GM12878 (cell line): ENCODE data around the gene C10orf90. TPM values are rescaled to one million over a fixed set of nuclear protein-coding genes. Genes with fewer than 3 reads are reported as not detected.

Experiments
- ATAC-seq: fragments of 200-7000 bp; cut with Tn5 transposase; 3 replicates; pipeline ENCODE4 v1.9.1; 2020; ENCODE audit warnings: mild to moderate bottlenecking, moderate library complexity
- BruUV-seq: library from RNA; stranded (reverse); fragments of 400-500 nt; replicated peaks from 2 replicates; lab custom pipeline; 2021; lab: Mats Ljungman, UMichigan
- CTCF ChIA-PET: fragments of 300-600 bp; sonication (Branson Sonifier 250); formaldehyde crosslinking; extraction: SDS; loops from one replicate; lab custom pipeline; 2021; ENCODE audit warnings: inconsistent platforms; lab: Yijun Ruan, JAX
- POLR2A ChIA-PET: fragments of 350-600 bp; formaldehyde crosslinking; extraction: SDS; loops from one replicate; lab custom pipeline; 2021; ENCODE audit warnings: inconsistent platforms; lab: Charles Lee
- RAD21 ChIA-PET: fragments of 300-600 bp; sonication (Branson Sonifier 250); formaldehyde crosslinking; loops from one replicate; lab custom pipeline; 2023; ENCODE audit warnings: antibody characterized with exemption; ENCODE audit not compliant: unreplicated experiment; lab: Charles Lee
- SMC1A ChIA-PET: fragments of 300-600 bp; sonication (Branson Sonifier 250); formaldehyde crosslinking; loops from one replicate; lab custom pipeline; 2023; ENCODE audit not compliant: unreplicated experiment, uncharacterized antibody; lab: Charles Lee
- DNase-seq: peaks from one replicate; pipeline ENCODE4 v3.0.0-alpha.2; 2011; ENCODE audit warnings: low read depth, low spot score
- FAIRE-seq: peaks from 3 replicates; lab custom pipeline; 2011; peaks lifted over from hg19 to GRCh38; lab: Jason Lieb, UNC
- H2AFZ ChIP-seq: 2 replicates; pipeline ENCODE4 v1.6.0; 2011; ENCODE audit warnings: low read depth, low read length, control low read depth; ENCODE audit not compliant: control insufficient read depth
- H3K27ac ChIP-seq: 2 replicates; pipeline ENCODE4 v1.5.1; 2011; ENCODE audit warnings: control low read depth; ENCODE audit not compliant: control insufficient read depth, insufficient read depth
- H3K27me3 ChIP-seq, 2 experiments: replicated peaks in 1 of 2; 2 replicates each; pipeline versions ENCODE4 v1.6.0 to v1.6.1; 2011; ENCODE audit warnings: low read length in 1 of 2; ENCODE audit not compliant: control insufficient read depth in 2 of 2, insufficient read depth in 2 of 2
- H3K36me3 ChIP-seq, 2 experiments: 2 replicates each; pipeline ENCODE4 v1.5.1; 2011; ENCODE audit warnings: low read length in 1 of 2; ENCODE audit not compliant: control insufficient read depth in 2 of 2, insufficient read depth in 2 of 2
- H3K4me1 ChIP-seq: 2 replicates; pipeline ENCODE4 v1.6.1; 2011; ENCODE audit warnings: mild to moderate bottlenecking, low read length, moderate library complexity, mixed read lengths; ENCODE audit not compliant: control insufficient read depth, insufficient read depth
- H3K4me2 ChIP-seq: 2 replicates; pipeline ENCODE4 v1.6.0; 2011; ENCODE audit warnings: control low read depth; ENCODE audit not compliant: control insufficient read depth, insufficient read depth
- H3K4me3 ChIP-seq: fragments of 200-600 bp; sonication (generic); 2 replicates; pipeline ENCODE4 v1.5.1; 2016
- H3K79me2 ChIP-seq: 2 replicates; pipeline ENCODE4 v1.6.0; 2011; ENCODE audit warnings: low read length; ENCODE audit not compliant: control insufficient read depth, insufficient read depth
- H3K9ac ChIP-seq: 2 replicates; pipeline ENCODE4 v1.8.0; 2011; ENCODE audit warnings: low read length, control low read depth, mixed read lengths; ENCODE audit not compliant: control insufficient read depth, insufficient read depth
- H3K9me3 ChIP-seq: replicated peaks from 3 replicates; pipeline ENCODE4 v1.5.1; 2011; ENCODE audit warnings: mild to moderate bottlenecking, low read length; ENCODE audit not compliant: control insufficient read depth, insufficient read depth
- H4K20me1 ChIP-seq: 2 replicates; pipeline ENCODE4 v1.6.0; 2011; ENCODE audit not compliant: control insufficient read depth, insufficient read depth
- ATF7 ChIP-seq: fragments of 450-650 bp; IDR thresholded peaks from 2 replicates; pipeline ENCODE4 v1.6.1; 2016; ENCODE audit warnings: low read depth, mild to moderate bottlenecking
- DPF2 ChIP-seq: fragments of 450-650 bp; IDR thresholded peaks from 2 replicates; pipeline ENCODE4 v1.6.1; 2017; ENCODE audit warnings: mild to moderate bottlenecking
- ESRRA ChIP-seq: IDR thresholded peaks from 2 replicates; pipeline ENCODE4 v1.6.1; 2012; ENCODE audit warnings: mild to moderate bottlenecking, low read length, improper control_type of control experiment
- HCFC1 ChIP-seq: fragments of 150-350 bp; IDR thresholded peaks from 2 replicates; pipeline ENCODE4 v1.6.1; 2014; ENCODE audit warnings: low read length
- IKZF2 ChIP-seq, 2 experiments: fragments of 450-650 bp; IDR thresholded peaks; 2 replicates each; pipeline ENCODE4 v1.6.1; 2017; ENCODE audit warnings: mild to moderate bottlenecking in 2 of 2, moderate library complexity in 2 of 2
- KDM1A ChIP-seq: fragments of 200-600 bp; sonication (generic); IDR thresholded peaks from 2 replicates; pipeline ENCODE4 v1.6.1; 2016; ENCODE audit warnings: borderline replicate concordance
- MTA3 ChIP-seq: IDR thresholded peaks from 2 replicates; pipeline ENCODE4 v1.6.1; 2012; ENCODE audit warnings: low read length, inconsistent platforms, borderline replicate concordance
- NBN ChIP-seq: fragments of 450-650 bp; IDR thresholded peaks from 2 replicates; pipeline ENCODE4 v1.6.1; 2016
- PML ChIP-seq: IDR thresholded peaks from 2 replicates; pipeline ENCODE4 v1.6.1; 2012; ENCODE audit warnings: low read length, inconsistent platforms
- POU2F2 ChIP-seq: IDR thresholded peaks from 3 replicates; pipeline ENCODE4 v1.6.1; 2011; ENCODE audit warnings: low read depth, mild to moderate bottlenecking, low read length, borderline replicate concordance
- RBBP5 ChIP-seq: fragments of 200-600 bp; sonication (generic); conservative IDR thresholded peaks from 2 replicates; pipeline ENCODE4 v1.6.1; 2016
- TBL1XR1 ChIP-seq: IDR thresholded peaks from 2 replicates; pipeline ENCODE4 v1.6.1; 2012; ENCODE audit warnings: low read depth, low read length, improper control_type of control experiment
- TCF12 ChIP-seq: IDR thresholded peaks from 2 replicates; pipeline ENCODE4 v1.6.1; 2011; ENCODE audit warnings: low read depth, mild to moderate bottlenecking, low read length
- WGBS: methylation state at CpG from one replicate; pipeline ENCODE4 v1.1.6; 2016; ENCODE audit warnings: low lambda C conversion rate; ENCODE audit not compliant: insufficient replicate concordance, insufficient coverage; ENCODE audit errors: missing lambda C conversion rate; 5-methylcytosine and 5-hydroxymethylcytosine counted together
- in situ Hi-C: fragments of 300-500 bp; cut with MboI; formaldehyde crosslinking; loops from 9 replicates; pipeline ENCODE4 v1.14.3; 2018; ENCODE audit warnings: mixed read lengths
- intact Hi-C: fragments of 100-400 bp; cut with micrococcal nuclease; formaldehyde crosslinking; loops from one replicate; pipeline ENCODE4 v1.14.2; 2022; ENCODE audit not compliant: unreplicated experiment
- polyA plus RNA-seq, 11 experiments: library from polyadenylated mRNA; depleted of rRNA in 4 of 11; unstranded in 6 of 11; stranded (reverse) in 5 of 11; fragments of >200 nt; fragmentation: Nextera tagmentation in 4 of 11; fragmentation: Illumina TruSeq in 1 of 11; extraction: Ambion mirVana in 4 of 11; extraction: Trizol in 1 of 11; gene quantifications; 1 replicate in 1 of 11; 2 replicates in 10 of 11; pipeline versions ENCODE4 v1.2.1 to v1.2.3, GENCODE V29; 2011 to 2016; ENCODE audit warnings: inconsistent platforms in 2 of 11, missing spikeins in 2 of 11, low read depth in 1 of 11
- total RNA-seq, 4 experiments: library from RNA; depleted of rRNA in 3 of 4; stranded (reverse); fragments of >200 nt in 3 of 4; fragmentation: Illumina TruSeq in 1 of 4; extraction: Trizol in 1 of 4; gene quantifications; 2 replicates each; pipeline versions ENCODE4 v1.2.1 to v1.2.3, GENCODE V29; 2013 to 2021
- TF ChIP-seq, protein P1 (sequence below): fragments of 450-650 bp; IDR thresholded peaks from 2 replicates; pipeline ENCODE4 v1.6.1; 2014; ENCODE audit warnings: mild to moderate bottlenecking
- TF ChIP-seq, protein P2 (sequence below): IDR thresholded peaks from 2 replicates; pipeline ENCODE4 v1.6.1; 2012; ENCODE audit warnings: low read depth, low read length, improper control_type of control experiment
- TF ChIP-seq, protein P3 (sequence below): fragments of 450-650 bp; IDR thresholded peaks from 2 replicates; pipeline ENCODE4 v1.6.1; 2017; ENCODE audit warnings: mild to moderate bottlenecking
- TF ChIP-seq, protein P4 (sequence below): IDR thresholded peaks from 2 replicates; pipeline ENCODE4 v1.6.1; 2012; ENCODE audit warnings: low read length, inconsistent platforms
- TF ChIP-seq, protein P5 (sequence below): IDR thresholded peaks from 2 replicates; pipeline ENCODE4 v1.6.1; 2011; ENCODE audit warnings: low read depth, low read length, improper control_type of control experiment, borderline replicate concordance

The C10orf90 gene
- total and polyA plus RNA-seq, 10 of the 15 experiments (the other 5 are each of a cell fraction or from before 2014, with no cell fraction given): 0.04 TPM; not detected in 9

DNA sequence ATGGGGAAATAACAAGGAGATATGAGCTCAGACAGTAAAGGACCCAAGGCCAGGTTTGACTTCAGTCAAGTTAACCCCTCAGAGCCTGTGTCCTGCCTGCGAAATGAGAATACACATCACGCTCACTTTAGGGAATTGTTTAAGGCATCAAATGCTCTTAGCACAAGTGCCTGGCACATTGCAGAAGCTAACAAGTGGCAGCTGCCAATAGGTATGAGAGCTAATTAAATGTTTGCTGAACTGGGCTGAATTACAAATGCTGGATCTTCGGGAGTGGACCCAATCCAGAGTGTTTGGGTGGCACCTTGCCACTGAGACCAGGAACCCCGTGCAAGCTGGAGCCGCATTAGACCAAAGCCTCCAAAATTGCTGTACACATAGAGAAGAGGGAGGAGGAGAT lies 136.8 kb downstream of the C10orf90 start (continued):
- no peak for TF ChIP-seq ATF7
- no peak for TF ChIP-seq POU2F2
- TF ChIP-seq KDM1A: no peak
- no peak for TF ChIP-seq MTA3
- no peak for TF ChIP-seq HCFC1
- TF ChIP-seq, protein P1, sequence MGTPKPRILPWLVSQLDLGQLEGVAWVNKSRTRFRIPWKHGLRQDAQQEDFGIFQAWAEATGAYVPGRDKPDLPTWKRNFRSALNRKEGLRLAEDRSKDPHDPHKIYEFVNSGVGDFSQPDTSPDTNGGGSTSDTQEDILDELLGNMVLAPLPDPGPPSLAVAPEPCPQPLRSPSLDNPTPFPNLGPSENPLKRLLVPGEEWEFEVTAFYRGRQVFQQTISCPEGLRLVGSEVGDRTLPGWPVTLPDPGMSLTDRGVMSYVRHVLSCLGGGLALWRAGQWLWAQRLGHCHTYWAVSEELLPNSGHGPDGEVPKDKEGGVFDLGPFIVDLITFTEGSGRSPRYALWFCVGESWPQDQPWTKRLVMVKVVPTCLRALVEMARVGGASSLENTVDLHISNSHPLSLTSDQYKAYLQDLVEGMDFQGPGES: no peak
- no peak for TF ChIP-seq NBN
- TF ChIP-seq DPF2: no peak
- TF ChIP-seq, protein P2, sequence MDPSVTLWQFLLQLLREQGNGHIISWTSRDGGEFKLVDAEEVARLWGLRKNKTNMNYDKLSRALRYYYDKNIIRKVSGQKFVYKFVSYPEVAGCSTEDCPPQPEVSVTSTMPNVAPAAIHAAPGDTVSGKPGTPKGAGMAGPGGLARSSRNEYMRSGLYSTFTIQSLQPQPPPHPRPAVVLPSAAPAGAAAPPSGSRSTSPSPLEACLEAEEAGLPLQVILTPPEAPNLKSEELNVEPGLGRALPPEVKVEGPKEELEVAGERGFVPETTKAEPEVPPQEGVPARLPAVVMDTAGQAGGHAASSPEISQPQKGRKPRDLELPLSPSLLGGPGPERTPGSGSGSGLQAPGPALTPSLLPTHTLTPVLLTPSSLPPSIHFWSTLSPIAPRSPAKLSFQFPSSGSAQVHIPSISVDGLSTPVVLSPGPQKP: no peak

DNA sequence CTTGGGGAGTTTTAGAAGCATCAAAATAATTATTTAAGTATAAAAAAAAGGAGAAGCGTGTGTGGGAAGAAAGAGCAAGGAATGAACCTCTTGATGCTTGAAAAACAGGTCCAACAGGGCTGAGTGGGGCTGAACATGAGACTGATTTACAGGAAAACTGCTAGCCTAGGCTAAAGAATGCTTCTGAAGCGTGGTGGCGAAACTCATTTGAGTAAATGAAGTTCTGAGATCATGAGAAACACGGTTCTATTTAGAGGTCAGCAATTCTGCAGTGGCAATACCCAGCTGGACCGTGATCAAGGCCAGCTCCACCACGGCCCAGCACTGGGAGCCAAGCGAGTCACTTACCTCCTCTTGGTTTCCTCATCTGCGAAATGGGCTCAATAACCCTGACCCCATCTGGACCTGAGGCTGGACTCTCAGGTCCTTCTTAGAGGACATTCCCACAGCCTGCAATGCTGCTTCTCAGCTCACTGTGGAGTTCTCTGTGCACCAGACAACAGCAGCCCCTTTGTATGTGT lies 142.1 kb downstream of the C10orf90 start:
- WGBS: 13% methylated on average over 8 of the region's 8 CpGs
- Histone ChIP-seq H3K4me2 (no peak overlapping the region), H3K9ac (no peak overlapping the region), H4K20me1 (no peaks in the 10 kb centered on the region), H3K4me3 (no peak overlapping the region), H3K9me3 (no peaks in the 10 kb centered on the region), H2AFZ (no peak overlapping the region), H3K4me1 (no peaks in the 10 kb centered on the region), H3K27me3 (no peaks in the 10 kb centered on the region), H3K36me3 (no peaks in the 10 kb centered on the region), H3K27ac (no peak overlapping the region), H3K79me2 (no peaks in the 10 kb centered on the region)
- intact Hi-C loops: no loop called here
- ChIA-PET CTCF (no interaction called here), POLR2A (no interaction called here), RAD21 (no interaction called here), SMC1A (no interaction called here)
- DNase-seq (no peak), ATAC-seq (no peak), FAIRE-seq (no peak)
- BruUV-seq: no TSS peak
- in situ Hi-C loops: no loop called here
- TF ChIP-seq RBBP5 (no peak), IKZF2 (IDR thresholded peaks at IDR 0.05) (no peak), PML (no peak), ESRRA (no peak), TBL1XR1 (no peak), TCF12 (no peak)
- TF ChIP-seq, protein P3, sequence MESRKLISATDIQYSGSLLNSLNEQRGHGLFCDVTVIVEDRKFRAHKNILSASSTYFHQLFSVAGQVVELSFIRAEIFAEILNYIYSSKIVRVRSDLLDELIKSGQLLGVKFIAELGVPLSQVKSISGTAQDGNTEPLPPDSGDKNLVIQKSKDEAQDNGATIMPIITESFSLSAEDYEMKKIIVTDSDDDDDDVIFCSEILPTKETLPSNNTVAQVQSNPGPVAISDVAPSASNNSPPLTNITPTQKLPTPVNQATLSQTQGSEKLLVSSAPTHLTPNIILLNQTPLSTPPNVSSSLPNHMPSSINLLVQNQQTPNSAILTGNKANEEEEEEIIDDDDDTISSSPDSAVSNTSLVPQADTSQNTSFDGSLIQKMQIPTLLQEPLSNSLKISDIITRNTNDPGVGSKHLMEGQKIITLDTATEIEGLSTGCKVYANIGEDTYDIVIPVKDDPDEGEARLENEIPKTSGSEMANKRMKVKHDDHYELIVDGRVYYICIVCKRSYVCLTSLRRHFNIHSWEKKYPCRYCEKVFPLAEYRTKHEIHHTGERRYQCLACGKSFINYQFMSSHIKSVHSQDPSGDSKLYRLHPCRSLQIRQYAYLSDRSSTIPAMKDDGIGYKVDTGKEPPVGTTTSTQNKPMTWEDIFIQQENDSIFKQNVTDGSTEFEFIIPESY: no peak
- TF ChIP-seq, protein P4, sequence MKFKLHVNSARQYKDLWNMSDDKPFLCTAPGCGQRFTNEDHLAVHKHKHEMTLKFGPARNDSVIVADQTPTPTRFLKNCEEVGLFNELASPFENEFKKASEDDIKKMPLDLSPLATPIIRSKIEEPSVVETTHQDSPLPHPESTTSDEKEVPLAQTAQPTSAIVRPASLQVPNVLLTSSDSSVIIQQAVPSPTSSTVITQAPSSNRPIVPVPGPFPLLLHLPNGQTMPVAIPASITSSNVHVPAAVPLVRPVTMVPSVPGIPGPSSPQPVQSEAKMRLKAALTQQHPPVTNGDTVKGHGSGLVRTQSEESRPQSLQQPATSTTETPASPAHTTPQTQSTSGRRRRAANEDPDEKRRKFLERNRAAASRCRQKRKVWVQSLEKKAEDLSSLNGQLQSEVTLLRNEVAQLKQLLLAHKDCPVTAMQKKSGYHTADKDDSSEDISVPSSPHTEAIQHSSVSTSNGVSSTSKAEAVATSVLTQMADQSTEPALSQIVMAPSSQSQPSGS: no peak
- TF ChIP-seq, protein P5, sequence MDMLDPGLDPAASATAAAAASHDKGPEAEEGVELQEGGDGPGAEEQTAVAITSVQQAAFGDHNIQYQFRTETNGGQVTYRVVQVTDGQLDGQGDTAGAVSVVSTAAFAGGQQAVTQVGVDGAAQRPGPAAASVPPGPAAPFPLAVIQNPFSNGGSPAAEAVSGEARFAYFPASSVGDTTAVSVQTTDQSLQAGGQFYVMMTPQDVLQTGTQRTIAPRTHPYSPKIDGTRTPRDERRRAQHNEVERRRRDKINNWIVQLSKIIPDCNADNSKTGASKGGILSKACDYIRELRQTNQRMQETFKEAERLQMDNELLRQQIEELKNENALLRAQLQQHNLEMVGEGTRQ: no peak
